Adrenal gland (tissue), 5 donors: Measurements from ENCODE around the gene ZC3H7A.
"Not testable (repeated sequence)": the region's sequence is repeated elsewhere in the genome, so short reads cannot be mapped to it uniquely, and the experiment has no call there.

Experiments used
- POLR2A ChIP-seq, 2 donors: fragments of 450-650 bp; IDR thresholded peaks; one replicate each; pipeline ENCODE4 v1.6.1; 2017; ENCODE audit warnings: antibody characterized with exemption in 2 of 2, mild to moderate bottlenecking in 2 of 2, moderate library complexity in 1 of 2
- TF ChIP-seq, protein P1 (sequence below), 6 experiments: fragments of 450-650 bp in 4 of 6; fragments of 200-600 bp in 2 of 6; sonication (generic) in 1 of 6; IDR thresholded peaks; 1 replicate in 5 of 6; 2 replicates in 1 of 6; pipeline versions ENCODE4 v1.5.1 to v1.8.0; 2016 to 2021; ENCODE audit warnings: antibody characterized with exemption in 6 of 6, mild to moderate bottlenecking in 2 of 6, moderate library complexity in 1 of 6
- donor health status: DM: no; HTN: no; CAD: no.

DNA sequence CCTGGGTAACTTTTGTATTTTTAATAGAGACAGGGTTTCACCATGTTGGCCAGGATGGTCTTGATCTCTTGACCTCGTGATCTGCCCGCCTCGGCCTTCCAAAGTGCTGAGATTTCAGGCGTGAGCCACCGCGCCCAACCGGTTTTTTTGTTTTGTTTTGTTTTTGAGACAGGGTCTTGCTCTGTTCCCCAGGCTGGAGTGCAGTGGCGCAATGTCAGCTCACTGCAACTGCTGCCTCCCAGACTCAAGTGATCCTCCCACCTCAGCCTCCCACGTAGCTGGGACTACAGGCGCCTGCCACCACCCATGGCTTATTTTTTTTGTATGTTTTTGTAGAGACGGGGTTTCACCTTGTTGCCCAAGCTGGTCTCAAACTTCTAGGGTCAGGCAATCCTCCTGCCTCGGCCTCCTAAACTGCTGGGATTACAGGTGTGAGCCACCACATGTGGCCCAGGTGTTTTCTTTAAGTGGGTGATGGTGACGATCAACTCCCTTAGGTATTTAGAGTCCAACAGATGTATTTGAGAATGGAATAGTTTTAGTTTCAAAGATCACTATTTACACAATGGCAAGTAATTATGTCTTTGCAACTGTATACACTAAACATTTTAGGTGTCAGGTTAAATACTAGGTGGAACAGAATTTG, 28.6 kb upstream of the ZC3H7A start:
- TF ChIP-seq, protein P1, sequence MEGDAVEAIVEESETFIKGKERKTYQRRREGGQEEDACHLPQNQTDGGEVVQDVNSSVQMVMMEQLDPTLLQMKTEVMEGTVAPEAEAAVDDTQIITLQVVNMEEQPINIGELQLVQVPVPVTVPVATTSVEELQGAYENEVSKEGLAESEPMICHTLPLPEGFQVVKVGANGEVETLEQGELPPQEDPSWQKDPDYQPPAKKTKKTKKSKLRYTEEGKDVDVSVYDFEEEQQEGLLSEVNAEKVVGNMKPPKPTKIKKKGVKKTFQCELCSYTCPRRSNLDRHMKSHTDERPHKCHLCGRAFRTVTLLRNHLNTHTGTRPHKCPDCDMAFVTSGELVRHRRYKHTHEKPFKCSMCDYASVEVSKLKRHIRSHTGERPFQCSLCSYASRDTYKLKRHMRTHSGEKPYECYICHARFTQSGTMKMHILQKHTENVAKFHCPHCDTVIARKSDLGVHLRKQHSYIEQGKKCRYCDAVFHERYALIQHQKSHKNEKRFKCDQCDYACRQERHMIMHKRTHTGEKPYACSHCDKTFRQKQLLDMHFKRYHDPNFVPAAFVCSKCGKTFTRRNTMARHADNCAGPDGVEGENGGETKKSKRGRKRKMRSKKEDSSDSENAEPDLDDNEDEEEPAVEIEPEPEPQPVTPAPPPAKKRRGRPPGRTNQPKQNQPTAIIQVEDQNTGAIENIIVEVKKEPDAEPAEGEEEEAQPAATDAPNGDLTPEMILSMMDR (IDR thresholded peaks at IDR 0.05): not testable (repeated sequence)
- TF ChIP-seq POLR2A (IDR thresholded peaks at IDR 0.05): not testable (repeated sequence)
